Stomach (tissue), 4 donors: Measurements from ENCODE around the gene KCNAB2.

Experiments
- CTCF ChIP-seq, 7 experiments: fragments of 450-650 bp in 4 of 7; fragments of 200-600 bp in 3 of 7; sonication (generic) in 3 of 7; IDR thresholded peaks; one replicate each; pipeline ENCODE4 v1.5.1; 2016 to 2019; ENCODE audit warnings: antibody characterized with exemption in 7 of 7, control low read depth in 2 of 7, mild to moderate bottlenecking in 1 of 7
- POLR2A ChIP-seq, 4 donors: fragments of 450-650 bp; IDR thresholded peaks; one replicate each; pipeline ENCODE4 v1.6.1; 2016; ENCODE audit warnings: antibody characterized with exemption in 4 of 4, control low read depth in 2 of 4, mild to moderate bottlenecking in 1 of 4, moderate library complexity in 1 of 4

GRCh38 chr1:6049419-6049818, 3.7 kb downstream of the KCNAB2 start:
- no peak for TF ChIP-seq CTCF (IDR thresholded peaks at IDR 0.05)
- no peak for TF ChIP-seq POLR2A (IDR thresholded peaks at IDR 0.05)
